ENCODE data around the gene SGPP2.
"Not testable (repeated sequence)": the region's sequence is repeated elsewhere in the genome, so short reads cannot be mapped to it uniquely, and the experiment has no call there.

The SGPP2 gene

GRCh38 chr2:222423632-222424275, 589 bp upstream of the SGPP2 start:
- intact Hi-C loops (cut with DNase I): no loop called here
- peak in 14 of 42 donors; percentile 4 to 46 (median 20) for DNase-seq

- intact Hi-C loops (cut with DNase I): no loop called here
- DNase-seq: peak; percentile 11 to 81 (median 54)
Observed at GRCh38 chr2:222424729-222425671, 657 bp downstream of the SGPP2 start.

DNA sequence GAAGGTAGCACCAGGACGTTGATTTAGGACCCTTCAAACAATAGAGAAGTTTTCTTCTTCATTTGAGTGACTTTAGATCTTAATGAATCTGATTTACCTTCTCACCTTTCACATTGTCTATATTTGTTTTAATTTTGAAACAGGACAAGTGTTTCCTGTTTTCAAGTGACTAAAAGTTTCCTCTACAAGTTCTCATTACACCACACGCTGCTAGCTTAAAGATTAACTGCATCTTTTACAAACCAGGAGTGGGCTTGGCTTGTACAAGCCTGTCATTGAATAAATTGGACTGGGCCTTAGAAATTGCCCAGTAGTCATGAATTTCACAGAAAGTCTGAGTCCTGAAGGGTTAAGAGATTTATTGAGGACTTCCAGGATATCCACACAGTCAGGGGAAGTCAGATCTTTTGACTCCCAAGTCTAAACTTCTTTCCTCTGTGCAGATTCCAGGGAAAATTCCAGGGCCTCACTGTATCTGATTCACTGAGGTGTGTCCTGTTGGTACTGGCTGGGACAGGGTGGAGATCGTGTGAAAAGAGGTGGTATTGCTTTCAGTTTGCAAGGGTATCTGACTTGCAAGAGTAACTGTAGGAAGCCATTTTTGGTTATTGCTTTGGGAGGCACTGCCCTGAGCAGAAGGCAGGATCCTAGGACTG, 3.4 kb downstream of the SGPP2 start:
- DNase-seq: no peak
- intact Hi-C loops (cut with DNase I): no loop called here

DNA sequence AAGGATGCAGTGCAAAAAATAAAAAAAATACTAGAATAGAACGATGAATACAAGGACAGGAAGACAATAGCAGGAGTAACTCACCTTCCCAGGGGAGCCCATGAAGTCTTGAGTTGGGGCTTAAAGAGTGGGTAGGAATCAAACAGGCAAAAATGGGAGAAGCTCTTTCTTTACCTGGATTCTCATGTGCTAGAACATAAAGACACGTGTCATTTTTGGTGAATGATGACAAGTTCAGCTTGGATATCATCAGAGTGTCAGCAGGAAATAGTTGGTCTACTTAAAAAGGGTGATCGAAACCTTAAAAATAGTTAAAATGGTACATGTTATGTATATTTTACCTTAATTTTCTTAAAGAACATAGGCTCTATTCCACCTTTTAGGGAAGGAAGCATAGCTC, 5.7 kb downstream of the SGPP2 start:
- intact Hi-C loops (cut with DNase I): no loop called here
- no peak for DNase-seq

- no peak for DNase-seq
- intact Hi-C loops (cut with DNase I): no loop called here
Observed at GRCh38 chr2:222430681-222431080, 6.3 kb downstream of the SGPP2 start.

DNA sequence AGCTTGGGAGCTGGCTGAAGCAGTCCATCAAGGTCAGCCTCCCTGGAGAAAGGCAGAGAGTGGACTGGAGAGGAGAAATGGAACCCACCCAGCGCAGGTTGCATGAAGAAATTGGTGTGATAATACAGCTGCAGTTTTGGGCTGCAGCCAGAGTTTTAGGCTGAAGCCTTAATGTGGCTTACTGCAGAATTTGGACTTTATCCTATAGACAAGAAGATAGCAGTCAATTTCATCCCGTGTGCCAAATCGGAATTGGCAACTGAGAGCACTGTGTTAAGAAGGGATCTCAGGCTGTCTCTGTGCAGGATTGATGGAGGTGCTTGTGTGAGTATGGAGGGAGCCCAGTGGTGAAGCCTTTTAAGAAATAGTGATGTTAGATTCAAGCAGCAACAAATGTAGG, 7.5 kb downstream of the SGPP2 start:
- intact Hi-C loops (cut with DNase I): no loop called here
- DNase-seq: no peak

DNA sequence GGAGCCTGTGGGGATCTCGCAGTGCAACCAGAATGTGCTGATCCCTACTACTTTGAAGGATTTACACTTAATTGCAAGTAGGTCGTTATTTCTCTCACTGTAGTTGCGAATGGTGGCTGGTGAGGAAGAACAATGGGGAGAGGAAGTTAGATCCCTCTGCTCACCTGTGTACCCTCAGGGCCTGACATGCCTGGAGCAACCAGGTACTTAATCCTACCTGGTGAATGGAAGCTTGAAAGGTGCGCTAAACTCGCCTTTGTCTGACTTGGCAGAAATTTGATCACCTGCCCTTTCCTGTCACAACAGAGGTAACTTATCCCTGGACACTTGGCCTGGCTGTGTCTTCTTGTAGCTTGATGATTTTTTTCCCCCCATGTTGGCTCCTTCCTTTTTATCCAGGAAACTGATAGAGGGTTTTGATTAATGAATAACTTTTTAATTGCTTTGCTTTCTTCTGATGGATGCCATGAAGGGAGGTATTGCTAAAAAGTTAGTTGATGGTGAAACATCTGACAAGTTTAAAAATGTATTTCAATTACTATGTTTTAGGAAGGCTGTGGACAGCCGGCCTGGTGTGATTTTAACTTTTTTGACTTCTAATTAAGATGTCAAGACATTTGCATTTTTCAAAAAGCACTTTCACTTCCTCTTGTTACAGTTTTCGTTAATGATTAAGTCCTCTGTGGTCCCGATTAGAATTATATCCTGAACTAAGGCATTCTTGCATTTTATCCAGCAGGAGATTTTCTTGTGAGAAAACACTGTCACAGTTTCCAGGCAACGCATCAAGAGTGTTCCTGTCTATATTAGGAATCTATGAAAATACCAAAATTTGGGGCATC, 9.2 kb downstream of the SGPP2 start:
- DNase-seq: peak in 1 of 42 donors; percentile 50
- intact Hi-C loops (cut with DNase I): no loop called here

- intact Hi-C loops (cut with DNase I): no loop called here
- no peak for DNase-seq
Observed at GRCh38 chr2:222434204-222434603, 9.9 kb downstream of the SGPP2 start.

GRCh38 chr2:222435400-222436039, 11.2 kb downstream of the SGPP2 start:
- DNase-seq; intact Hi-C loops (cut with DNase I): not testable (repeated sequence)

GRCh38 chr2:222436040-222436413, 11.7 kb downstream of the SGPP2 start:
- no peak for DNase-seq
- intact Hi-C loops (cut with DNase I): no loop called here

- no peak for DNase-seq
- intact Hi-C loops (cut with DNase I): no loop called here
Observed at GRCh38 chr2:222439692-222440091, 15.3 kb downstream of the SGPP2 start.

GRCh38 chr2:222440673-222441422, 16.5 kb downstream of the SGPP2 start:
- intact Hi-C loops (cut with DNase I): no loop called here
- no peak for DNase-seq

- intact Hi-C loops (cut with DNase I): no loop called here
- no peak for DNase-seq
Observed at GRCh38 chr2:222442665-222443064, 18.3 kb downstream of the SGPP2 start.

DNA sequence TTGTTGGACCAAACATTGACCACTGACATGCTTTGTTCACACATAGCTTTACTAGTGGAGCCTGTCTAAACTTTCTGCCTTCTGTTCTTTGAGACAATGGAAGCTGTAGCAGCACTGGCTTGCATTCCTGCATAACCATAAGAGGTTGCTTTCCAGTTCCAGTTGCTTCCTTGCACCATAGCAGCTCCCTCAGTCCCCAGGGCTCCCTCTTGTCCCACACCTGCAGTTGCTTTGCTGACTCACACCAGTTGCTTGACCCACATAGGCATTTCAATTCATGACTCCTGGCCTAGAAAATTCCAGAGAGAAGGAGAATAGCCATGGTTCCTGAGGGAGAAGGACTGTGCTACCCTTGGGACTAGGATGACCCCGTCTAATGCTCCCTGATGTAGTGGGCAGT, 20.9 kb downstream of the SGPP2 start:
- no peak for DNase-seq
- intact Hi-C loops (cut with DNase I): no loop called here

- intact Hi-C loops (cut with DNase I): no loop called here
Observed at GRCh38 chr2:222447131-222447530, 22.8 kb downstream of the SGPP2 start.

DNA sequence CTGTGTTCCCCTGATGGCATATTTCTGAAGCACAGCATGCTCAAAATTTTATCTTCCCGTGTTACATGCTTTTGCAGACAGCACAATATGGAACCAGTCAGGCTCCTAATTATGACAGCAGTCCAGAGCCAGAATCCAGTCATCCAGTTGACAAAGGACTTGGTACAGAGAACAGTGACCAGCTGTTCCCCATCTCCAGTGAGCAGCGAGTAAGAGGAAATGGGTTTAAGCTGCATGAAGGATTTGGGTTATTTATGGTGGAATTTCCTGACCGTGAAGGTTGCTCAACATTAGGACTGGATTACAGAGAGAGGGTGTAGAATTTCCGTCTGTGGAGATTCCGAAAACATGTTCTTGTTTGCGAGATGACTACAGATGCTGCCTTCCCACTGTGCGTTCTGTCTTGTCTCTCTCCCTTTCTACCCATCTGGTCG, 24.4 kb downstream of the SGPP2 start:
- no peak for DNase-seq

More at GRCh38 chr2:222447131-222447530, 22.8 kb downstream of the SGPP2 start:
- peak in 1 of 42 donors; percentile 25 for DNase-seq

DNA sequence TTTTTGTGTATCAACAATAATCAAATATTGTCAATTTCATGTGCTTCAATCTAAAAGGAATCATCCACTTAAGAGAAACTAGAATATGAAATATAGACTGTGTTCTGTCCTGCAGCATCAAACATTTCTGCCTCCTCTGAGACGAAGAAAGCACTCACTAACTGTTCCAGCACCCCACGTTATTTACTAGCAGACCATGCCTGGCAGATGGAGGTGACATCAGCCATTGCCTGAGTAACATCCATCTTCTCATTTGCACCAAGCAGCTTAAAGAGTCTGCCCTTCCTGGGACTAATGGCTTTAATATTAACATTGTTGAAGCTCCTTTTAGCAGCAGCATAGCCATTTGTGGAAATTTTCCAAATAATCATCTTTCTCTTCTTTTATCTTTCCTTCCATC, 25.7 kb downstream of the SGPP2 start:
- intact Hi-C loops (cut with DNase I): no loop called here
- DNase-seq: no peak

More for the DNA sequence above, 24.4 kb downstream of the SGPP2 start:
- intact Hi-C loops (cut with DNase I): no loop called here

DNA sequence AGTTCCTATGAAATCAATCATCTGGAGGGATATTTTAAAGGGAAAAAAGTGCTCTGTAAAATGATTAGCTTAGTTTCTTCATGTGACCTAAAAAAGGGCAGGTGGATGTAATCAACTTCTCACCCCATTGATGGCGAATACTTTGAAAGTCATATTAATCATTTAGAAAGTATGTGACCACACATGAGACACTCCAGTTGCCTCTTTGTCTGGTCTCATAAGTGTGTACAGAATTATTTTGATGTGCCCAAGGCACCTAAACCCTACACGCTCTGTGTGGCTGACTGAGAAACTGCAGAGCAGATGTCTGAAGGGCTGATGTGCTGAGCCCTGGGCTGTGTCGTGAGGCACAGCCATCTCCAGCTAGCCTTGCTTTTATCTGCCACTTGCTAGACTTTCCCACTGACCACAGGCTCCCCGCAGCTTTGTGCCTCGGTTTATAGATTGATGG, 26.9 kb downstream of the SGPP2 start:
- intact Hi-C loops (cut with DNase I): no loop called here
- DNase-seq: no peak

All from head of caudate nucleus (tissue), 42 donors.